ENCODE results near the gene RASA2.
"Not testable (repeated sequence)": the region's sequence is repeated elsewhere in the genome, so short reads cannot be mapped to it uniquely, and the experiment has no call there.

The RASA2 gene

DNA sequence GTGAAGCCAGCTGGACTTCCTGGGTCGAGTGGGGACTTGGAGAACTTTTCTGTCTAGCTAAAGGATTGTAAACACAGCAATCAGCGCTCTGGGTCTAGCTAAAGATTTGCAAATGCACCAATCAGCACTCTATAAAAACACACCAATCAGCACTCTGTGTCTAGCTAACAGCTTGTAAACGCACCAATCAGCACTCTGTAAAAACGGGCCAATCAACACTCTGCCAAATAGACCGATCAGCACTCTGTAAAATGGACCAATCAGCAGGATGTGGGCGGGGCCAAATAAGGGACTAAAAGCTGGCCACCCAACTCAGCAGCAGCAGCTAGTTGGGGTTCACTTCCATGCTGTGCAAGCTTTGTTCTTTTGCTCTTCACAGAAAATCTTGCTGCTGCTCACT, 141.5 kb downstream of the RASA2 start:
- DNase-seq (ENCODE audit: extremely low read depth in 1 of 2, low read depth in 1 of 2), result not testable (repeated sequence)

DNA sequence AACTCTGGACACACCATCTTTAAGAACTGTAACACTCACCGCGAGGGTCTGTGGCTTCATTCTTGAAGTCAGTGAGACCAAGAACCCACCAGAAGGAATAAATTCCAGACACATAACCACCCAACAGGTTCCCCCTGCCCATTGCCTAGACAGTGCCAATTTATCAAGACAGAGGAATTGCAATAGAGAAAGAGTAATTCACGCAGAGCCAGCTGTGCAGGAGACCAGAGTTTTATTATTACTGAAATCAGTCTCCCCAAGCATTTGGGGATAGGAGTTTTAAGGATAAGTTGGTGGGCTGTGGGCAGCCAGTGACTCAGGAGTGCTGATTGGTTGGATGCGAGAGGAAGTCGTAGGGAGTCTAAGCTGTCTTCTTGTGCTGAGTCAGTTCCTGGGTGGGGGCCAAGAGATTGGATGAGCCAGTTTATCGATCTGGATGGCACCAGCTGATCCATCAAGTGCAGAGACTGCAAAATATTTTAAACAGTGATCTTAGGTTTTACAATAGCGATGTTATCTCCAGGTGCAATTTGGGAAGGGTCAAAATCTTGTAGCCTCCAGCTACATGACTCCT, 142.1 kb downstream of the RASA2 start:
- not testable (repeated sequence) for DNase-seq (ENCODE audit: extremely low read depth in 1 of 2, low read depth in 1 of 2)

DNA sequence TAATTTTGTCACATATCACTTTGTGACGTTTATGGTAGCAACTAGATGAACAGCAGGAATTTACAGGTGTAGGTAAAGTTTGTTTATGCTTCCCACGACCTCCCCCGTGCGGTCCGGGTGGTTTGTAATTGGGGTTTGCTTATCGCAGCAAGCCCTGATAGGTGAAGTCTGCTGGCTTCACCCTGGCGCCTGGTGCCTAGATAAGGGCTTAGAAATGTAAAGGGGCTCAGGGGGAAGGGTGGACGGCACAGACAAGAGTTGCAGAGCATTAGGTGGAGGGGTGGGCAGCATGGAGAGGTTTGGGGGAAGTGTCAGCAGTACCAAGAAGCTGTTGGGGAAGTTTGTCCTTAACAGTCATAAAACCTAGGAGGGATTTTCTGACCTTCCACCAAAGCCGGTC, 143.1 kb downstream of the RASA2 start:
- DNase-seq (ENCODE audit: extremely low read depth in 1 of 2, low read depth in 1 of 2), result no peak

- DNase-seq (ENCODE audit: extremely low read depth in 1 of 2, low read depth in 1 of 2), result no peak
Measured at GRCh38 chr3:141632779-141633374, 146.1 kb downstream of the RASA2 start.

DNA sequence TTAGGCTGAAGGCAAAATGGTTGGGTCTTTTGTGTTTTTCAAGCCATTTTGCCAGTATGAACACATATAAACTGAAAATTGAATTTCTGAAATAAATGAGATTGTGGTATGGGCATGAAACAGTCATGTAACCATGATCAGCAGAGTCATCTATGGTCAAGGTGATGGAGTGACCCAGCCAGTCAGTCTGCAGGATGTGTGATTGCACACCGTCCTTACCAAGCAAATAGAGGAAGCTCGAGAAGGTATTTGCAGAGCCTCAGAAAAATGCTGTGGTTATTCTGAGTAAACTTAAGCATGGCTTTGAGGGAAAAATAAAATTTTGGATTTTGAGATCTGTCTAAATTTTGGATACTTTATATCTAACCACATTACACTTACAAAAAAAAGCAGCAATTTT, 155.4 kb downstream of the RASA2 start:
- no peak for DNase-seq (ENCODE audit: extremely low read depth in 1 of 2, low read depth in 1 of 2)

GRCh38 chr3:141643391-141643790, 156.6 kb downstream of the RASA2 start:
- DNase-seq (ENCODE audit: extremely low read depth in 1 of 2, low read depth in 1 of 2), result no peak

GRCh38 chr3:141643796-141644195, 157.0 kb downstream of the RASA2 start:
- no peak for DNase-seq (ENCODE audit: extremely low read depth in 1 of 2, low read depth in 1 of 2)

DNA sequence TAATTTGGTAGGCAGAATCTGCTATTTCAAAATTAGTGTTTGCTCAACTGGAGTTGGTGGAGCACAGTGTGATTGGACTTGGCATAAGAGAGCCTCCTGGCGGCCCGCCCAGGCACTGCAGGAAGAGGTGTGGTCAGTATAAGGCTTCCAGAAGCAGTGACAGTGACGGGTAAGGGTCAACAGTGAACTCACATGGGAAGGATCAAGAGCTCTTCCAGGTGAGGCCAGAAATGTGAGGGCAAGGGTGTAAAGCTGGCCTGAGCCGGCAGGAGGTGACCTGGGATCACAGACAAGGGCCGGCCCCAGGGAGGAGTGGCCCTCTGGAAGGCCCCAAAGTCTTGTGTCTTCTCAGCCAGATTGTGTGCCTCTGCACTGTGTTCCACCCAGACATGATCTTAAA, 158.1 kb downstream of the RASA2 start:
- DNase-seq (ENCODE audit: extremely low read depth in 1 of 2, low read depth in 1 of 2), result peak in 1 of 2 donors; percentile 51

GRCh38 chr3:141646760-141647561, 160.1 kb downstream of the RASA2 start:
- DNase-seq (ENCODE audit: extremely low read depth in 1 of 2, low read depth in 1 of 2), result no peak

GRCh38 chr3:141647562-141647915, 160.7 kb downstream of the RASA2 start:
- DNase-seq (ENCODE audit: extremely low read depth in 1 of 2, low read depth in 1 of 2), result no peak

- no peak for DNase-seq (ENCODE audit: extremely low read depth in 1 of 2, low read depth in 1 of 2)
Measured at GRCh38 chr3:141648055-141648910, 161.5 kb downstream of the RASA2 start.

DNA sequence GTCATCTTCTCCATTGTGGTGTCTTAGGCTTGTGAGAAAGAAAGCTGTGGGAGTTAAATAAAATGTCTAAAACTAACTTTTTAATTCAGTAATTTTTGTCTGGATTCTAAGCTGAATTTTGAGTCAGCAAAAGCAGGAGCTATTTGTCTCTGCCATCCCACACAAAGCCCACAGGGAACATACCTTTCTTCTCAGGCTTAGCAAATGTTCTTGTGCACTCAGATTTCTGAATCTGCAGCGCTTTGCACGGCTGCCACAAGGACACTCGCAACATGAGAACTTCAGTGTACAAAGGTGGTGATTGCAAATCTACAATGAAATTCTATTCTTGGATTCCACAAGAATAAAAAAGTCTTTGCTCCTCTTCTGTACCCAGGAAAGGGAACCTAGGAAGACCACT, 163.0 kb downstream of the RASA2 start:
- DNase-seq (ENCODE audit: extremely low read depth in 1 of 2, low read depth in 1 of 2), result no peak

GRCh38 chr3:141650783-141651182, 164.0 kb downstream of the RASA2 start:
- DNase-seq (ENCODE audit: extremely low read depth in 1 of 2, low read depth in 1 of 2), result no peak

DNA sequence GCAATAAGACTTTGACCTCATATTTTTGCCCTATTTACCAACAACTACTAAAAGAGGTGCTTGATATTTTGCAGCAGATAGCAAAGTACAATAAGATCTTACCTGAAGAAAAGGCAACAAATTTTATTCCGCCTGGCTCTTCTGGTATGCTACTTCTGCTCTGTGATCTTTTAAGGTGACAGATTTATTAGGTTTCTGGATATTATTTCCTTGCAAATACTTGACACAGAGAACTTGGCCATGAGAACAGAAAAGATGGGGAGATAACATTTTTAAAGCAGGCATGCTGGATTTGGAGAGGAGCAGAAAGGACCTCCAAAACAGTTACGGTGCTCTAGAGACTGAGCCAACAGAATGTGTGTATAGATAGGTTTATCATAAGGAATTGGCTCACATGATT, 164.6 kb downstream of the RASA2 start:
- DNase-seq (ENCODE audit: extremely low read depth in 1 of 2, low read depth in 1 of 2), result no peak

DNA sequence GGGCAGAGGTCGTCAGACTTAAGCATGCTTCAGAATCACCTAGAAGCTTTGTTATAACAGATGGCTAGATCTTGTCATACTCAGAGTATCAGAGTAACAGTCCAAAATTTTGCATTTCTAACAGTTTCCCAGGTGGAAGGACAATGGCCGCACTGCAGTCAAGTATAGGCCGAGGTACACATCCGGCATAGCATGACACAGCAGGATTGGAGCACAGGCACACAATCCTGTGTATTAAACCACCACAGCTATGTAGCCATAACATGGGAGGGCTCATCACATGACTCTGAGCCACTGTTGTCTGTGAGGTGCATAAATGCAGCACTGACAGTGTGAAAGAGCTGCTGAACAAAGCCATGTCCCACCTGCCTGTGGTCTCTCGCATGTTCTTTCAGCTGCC, 165.5 kb downstream of the RASA2 start:
- DNase-seq (ENCODE audit: extremely low read depth in 1 of 2, low read depth in 1 of 2), result no peak

DNA sequence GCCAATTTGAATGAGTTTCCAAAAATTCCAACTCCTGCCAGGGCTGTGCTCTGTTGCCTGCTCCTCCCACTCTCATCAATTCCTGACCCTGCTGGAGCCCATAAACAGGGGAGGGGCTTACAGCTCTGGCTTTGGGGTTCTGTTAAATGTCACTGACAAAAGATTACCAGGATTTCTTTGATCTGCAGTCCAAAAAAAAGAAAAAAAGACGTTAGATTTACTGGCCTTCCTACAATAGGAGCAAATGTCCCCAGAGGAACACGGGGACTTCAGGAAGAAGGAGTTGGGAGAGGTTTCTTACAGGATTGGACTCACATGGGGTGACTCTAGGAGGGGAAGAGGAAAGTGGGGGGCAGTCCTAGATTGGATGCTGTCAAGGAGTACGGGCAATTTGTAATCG, 167.0 kb downstream of the RASA2 start:
- no peak for DNase-seq (ENCODE audit: extremely low read depth in 1 of 2, low read depth in 1 of 2)

- no peak for DNase-seq (ENCODE audit: extremely low read depth in 1 of 2, low read depth in 1 of 2)
Measured at GRCh38 chr3:141655801-141656200, 169.0 kb downstream of the RASA2 start.

- no peak for DNase-seq (ENCODE audit: extremely low read depth in 1 of 2, low read depth in 1 of 2)
Measured at GRCh38 chr3:141656771-141657170, 169.9 kb downstream of the RASA2 start.

DNA sequence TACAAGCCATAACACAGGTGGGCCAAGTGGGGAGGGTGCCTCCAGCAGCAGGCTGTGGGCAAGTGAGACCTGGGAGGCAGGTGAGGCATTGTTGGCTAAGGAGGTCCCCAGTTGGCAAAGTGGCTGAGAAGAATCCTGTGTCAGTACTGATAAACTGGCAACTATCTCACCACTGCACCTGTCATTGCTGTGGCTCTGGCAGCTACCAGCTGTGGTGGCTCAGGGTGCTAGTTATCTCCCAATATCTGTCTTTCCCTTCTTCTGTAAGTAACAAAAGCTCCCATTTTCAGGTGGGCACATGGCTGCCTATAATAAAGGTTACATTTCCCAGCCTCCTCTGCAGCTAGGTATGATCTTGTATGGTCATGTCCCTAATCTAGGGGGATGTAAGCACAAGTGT, 170.7 kb downstream of the RASA2 start:
- DNase-seq (ENCODE audit: extremely low read depth in 1 of 2, low read depth in 1 of 2), result no peak

DNA sequence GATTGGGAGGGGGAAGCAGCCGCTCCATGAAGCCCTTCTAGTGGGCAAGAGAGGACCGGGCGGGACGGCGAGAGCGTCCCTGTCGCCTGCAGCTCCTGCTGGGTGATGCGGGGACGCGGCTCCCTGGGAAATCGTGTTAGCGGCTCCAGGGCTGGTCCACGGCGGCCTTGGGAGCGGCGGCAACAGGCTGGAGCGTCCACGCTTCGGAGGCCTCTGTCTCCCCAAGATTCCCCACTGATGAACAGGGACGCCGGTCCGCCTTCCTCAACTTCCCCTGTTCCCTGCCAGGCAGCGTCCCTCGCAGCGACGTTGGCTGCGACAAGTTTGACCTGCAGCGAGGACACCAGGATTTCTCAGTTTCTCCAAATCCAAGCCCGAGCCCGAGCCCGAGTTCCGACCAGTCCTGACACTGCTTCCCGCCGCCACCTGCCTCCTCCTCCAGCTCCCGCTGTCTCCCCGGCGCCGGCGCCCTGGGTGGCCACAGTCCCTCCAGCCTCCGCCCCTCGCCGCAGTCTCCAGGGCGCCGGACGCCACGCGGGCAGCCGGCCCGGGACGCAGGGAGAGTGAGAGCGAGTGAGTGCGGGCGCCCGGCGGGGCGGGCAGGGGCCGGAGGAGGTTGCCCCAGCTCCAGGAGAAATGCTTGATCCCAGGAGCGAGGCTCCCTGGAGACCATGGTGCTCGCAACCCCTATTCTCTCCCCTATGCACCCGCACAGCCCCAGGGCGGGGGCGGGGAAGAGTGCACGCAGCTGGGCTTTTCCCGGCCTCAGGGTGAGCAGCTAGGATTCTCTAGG, 173.2 kb downstream of the RASA2 start:
- no peak for DNase-seq (ENCODE audit: extremely low read depth in 1 of 2, low read depth in 1 of 2)

DNA sequence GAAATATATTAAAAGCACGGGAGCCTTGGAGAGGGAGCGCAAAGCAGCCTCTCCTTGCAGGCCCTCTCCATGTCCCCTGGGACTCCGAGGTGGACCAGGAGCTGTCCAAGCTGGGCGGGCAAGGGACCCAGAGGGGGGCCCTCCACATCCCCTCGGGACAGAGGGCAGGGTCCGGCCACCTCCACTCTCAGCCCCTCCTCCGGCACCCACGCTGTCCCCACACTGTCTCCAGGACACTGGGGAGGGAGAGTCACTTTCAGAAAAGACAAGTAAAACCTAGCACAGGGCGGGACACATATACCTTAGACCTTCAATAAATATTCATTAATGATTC, 173.8 kb downstream of the RASA2 start:
- no peak for DNase-seq (ENCODE audit: extremely low read depth in 1 of 2, low read depth in 1 of 2)

Data from activated CD8-positive, alpha-beta memory T cell treated with anti-CD3 and anti-CD28 coated beads for 1 hour (primary cell).